HG03520 (cell line): ENCODE data around the gene DOCK7.
"Not testable (repeated sequence)": the region's sequence is repeated elsewhere in the genome, so short reads cannot be mapped to it uniquely, and the experiment has no call there.

ENCODE experiments used
- ATAC-seq: cut with Tn5 transposase; IDR thresholded peaks from one replicate; pipeline ENCODE4 v1.9.1; 2021; ENCODE audit warnings: mild to moderate bottlenecking, moderate library complexity; ENCODE audit not compliant: unreplicated experiment

The DOCK7 gene

GRCh38 chr1:62693123-62693522 is 4.9 kb upstream of the DOCK7 start:
- ATAC-seq: no peak

- ATAC-seq: no peak
Observed at GRCh38 chr1:62691062-62691844, 3.1 kb upstream of the DOCK7 start.

- ATAC-seq: no peak
Observed at GRCh38 chr1:62689524-62689923, 1.3 kb upstream of the DOCK7 start.

- ATAC-seq: peak; percentile 6
Observed at GRCh38 chr1:62688687-62689085, 500 bp upstream of the DOCK7 start.

GRCh38 chr1:62687421-62687902 is 724 bp downstream of the DOCK7 start:
- ATAC-seq: peak; percentile 21

- ATAC-seq: no peak
Observed at GRCh38 chr1:62686822-62687221, 1.4 kb downstream of the DOCK7 start.

GRCh38 chr1:62685431-62685859 is 2.7 kb downstream of the DOCK7 start:
- no peak for ATAC-seq

GRCh38 chr1:62682531-62682930 is 5.7 kb downstream of the DOCK7 start:
- no peak for ATAC-seq

- not testable (repeated sequence) for ATAC-seq
Observed at GRCh38 chr1:62680992-62681391, 7.2 kb downstream of the DOCK7 start.

GRCh38 chr1:62677822-62678221 is 10.4 kb downstream of the DOCK7 start:
- ATAC-seq: not testable (repeated sequence)

GRCh38 chr1:62676611-62677356 is 11.4 kb downstream of the DOCK7 start:
- ATAC-seq: no peak

- no peak for ATAC-seq
Observed at GRCh38 chr1:62673629-62674028, 14.6 kb downstream of the DOCK7 start.

- no peak for ATAC-seq
Observed at GRCh38 chr1:62672029-62672428, 16.2 kb downstream of the DOCK7 start.

GRCh38 chr1:62654744-62655143 is 33.4 kb downstream of the DOCK7 start:
- ATAC-seq: no peak

- ATAC-seq: no peak
Observed at GRCh38 chr1:62652387-62652786, 35.8 kb downstream of the DOCK7 start.

- ATAC-seq: no peak
Observed at GRCh38 chr1:62643283-62643682, 44.9 kb downstream of the DOCK7 start.

GRCh38 chr1:62637392-62638105 is 50.6 kb downstream of the DOCK7 start:
- ATAC-seq: no peak

GRCh38 chr1:62628506-62628905 is 59.7 kb downstream of the DOCK7 start:
- ATAC-seq: no peak

GRCh38 chr1:62625415-62625814 is 62.8 kb downstream of the DOCK7 start:
- ATAC-seq: peak; percentile 63

- peak; percentile 92 for ATAC-seq
Observed at GRCh38 chr1:62621907-62622306, 66.3 kb downstream of the DOCK7 start.

- ATAC-seq: no peak
Observed at GRCh38 chr1:62613890-62614289, 74.3 kb downstream of the DOCK7 start.
